Measurements from ENCODE around the gene SAAL1. TPM values are rescaled to one million over a fixed set of nuclear protein-coding genes. Genes with fewer than 3 reads are reported as not detected.

Gene SAAL1
- polyA plus RNA-seq, 1 of the 3 experiments (the other 2 are of a cell fraction), result 19.6 TPM

- 95% methylated on average over 3 of the region's 3 CpGs for WGBS (ENCODE audit: low lambda C conversion rate)
- CTCF ChIA-PET, result no interaction called here
- no peak overlapping the region for H3K9ac ChIP-seq
Observed at GRCh38 chr11:18075444-18075843, 30.4 kb downstream of the SAAL1 start.

More at GRCh38 chr11:18075444-18075843, 30.4 kb downstream of the SAAL1 start:
- TF ChIP-seq, protein P1, sequence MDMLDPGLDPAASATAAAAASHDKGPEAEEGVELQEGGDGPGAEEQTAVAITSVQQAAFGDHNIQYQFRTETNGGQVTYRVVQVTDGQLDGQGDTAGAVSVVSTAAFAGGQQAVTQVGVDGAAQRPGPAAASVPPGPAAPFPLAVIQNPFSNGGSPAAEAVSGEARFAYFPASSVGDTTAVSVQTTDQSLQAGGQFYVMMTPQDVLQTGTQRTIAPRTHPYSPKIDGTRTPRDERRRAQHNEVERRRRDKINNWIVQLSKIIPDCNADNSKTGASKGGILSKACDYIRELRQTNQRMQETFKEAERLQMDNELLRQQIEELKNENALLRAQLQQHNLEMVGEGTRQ (IDR thresholded peaks at IDR 0.05; ENCODE audit: borderline replicate concordance, low read depth, low read length), result no peak
- TF ChIP-seq GABPA (IDR thresholded peaks at IDR 0.05; ENCODE audit: low read depth) (no peak), SMC3 (IDR thresholded peaks at IDR 0.05; ENCODE audit: low read depth, low read length) (no peak), ELF1 (IDR thresholded peaks at IDR 0.05) (no peak), MEF2A (IDR thresholded peaks at IDR 0.05; ENCODE audit: borderline replicate concordance, low read depth) (no peak), POLR2AphosphoS5 (IDR thresholded peaks at IDR 0.05; ENCODE audit: low read depth, low read length) (no peak), FOSL2 (IDR thresholded peaks at IDR 0.05; ENCODE audit: borderline replicate concordance, low read depth) (no peak), NRF1 (IDR thresholded peaks at IDR 0.05; ENCODE audit: low read depth, low read length) (no peak), PBX3 (IDR thresholded peaks at IDR 0.05) (no peak), SIN3A (IDR thresholded peaks at IDR 0.05; ENCODE audit: borderline replicate concordance, low read depth, low read length) (no peak), RAD21 (IDR thresholded peaks at IDR 0.05; ENCODE audit: low read length) (no peak), RFX5 (IDR thresholded peaks at IDR 0.05; ENCODE audit: low read length) (no peak), EZH2phosphoT487 (IDR thresholded peaks at IDR 0.05; ENCODE audit: borderline replicate concordance, low read depth) (no peak), NFIC (IDR thresholded peaks at IDR 0.05; ENCODE audit: borderline replicate concordance) (no peak), TAF1 (IDR thresholded peaks at IDR 0.05; ENCODE audit: borderline replicate concordance, low read depth, low read length) (no peak), FOXJ3 (CRISPR knock-in tag; IDR thresholded peaks at IDR 0.05) (no peak), YY1 (IDR thresholded peaks at IDR 0.05; ENCODE audit: low read depth) (no peak)
- TF ChIP-seq, protein P2, sequence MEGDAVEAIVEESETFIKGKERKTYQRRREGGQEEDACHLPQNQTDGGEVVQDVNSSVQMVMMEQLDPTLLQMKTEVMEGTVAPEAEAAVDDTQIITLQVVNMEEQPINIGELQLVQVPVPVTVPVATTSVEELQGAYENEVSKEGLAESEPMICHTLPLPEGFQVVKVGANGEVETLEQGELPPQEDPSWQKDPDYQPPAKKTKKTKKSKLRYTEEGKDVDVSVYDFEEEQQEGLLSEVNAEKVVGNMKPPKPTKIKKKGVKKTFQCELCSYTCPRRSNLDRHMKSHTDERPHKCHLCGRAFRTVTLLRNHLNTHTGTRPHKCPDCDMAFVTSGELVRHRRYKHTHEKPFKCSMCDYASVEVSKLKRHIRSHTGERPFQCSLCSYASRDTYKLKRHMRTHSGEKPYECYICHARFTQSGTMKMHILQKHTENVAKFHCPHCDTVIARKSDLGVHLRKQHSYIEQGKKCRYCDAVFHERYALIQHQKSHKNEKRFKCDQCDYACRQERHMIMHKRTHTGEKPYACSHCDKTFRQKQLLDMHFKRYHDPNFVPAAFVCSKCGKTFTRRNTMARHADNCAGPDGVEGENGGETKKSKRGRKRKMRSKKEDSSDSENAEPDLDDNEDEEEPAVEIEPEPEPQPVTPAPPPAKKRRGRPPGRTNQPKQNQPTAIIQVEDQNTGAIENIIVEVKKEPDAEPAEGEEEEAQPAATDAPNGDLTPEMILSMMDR (IDR thresholded peaks at IDR 0.05), result no peak
- TF ChIP-seq, protein P3, sequence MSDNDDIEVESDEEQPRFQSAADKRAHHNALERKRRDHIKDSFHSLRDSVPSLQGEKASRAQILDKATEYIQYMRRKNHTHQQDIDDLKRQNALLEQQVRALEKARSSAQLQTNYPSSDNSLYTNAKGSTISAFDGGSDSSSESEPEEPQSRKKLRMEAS (IDR thresholded peaks at IDR 0.05; ENCODE audit: low read depth), result no peak
- TF ChIP-seq, protein P4, sequence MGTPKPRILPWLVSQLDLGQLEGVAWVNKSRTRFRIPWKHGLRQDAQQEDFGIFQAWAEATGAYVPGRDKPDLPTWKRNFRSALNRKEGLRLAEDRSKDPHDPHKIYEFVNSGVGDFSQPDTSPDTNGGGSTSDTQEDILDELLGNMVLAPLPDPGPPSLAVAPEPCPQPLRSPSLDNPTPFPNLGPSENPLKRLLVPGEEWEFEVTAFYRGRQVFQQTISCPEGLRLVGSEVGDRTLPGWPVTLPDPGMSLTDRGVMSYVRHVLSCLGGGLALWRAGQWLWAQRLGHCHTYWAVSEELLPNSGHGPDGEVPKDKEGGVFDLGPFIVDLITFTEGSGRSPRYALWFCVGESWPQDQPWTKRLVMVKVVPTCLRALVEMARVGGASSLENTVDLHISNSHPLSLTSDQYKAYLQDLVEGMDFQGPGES (IDR thresholded peaks at IDR 0.05; ENCODE audit: low read depth, low read length), result no peak
- Histone ChIP-seq H3K4me2 (no peak overlapping the region), H3K36me3 (replicated peaks in 1 of 2; ENCODE audit: control insufficient read depth in 1 of 2, insufficient read depth in 2 of 2, low read length in 1 of 2) (peaks cover 10 to 12% of the 10 kb centered on the region in 2 experiments), H2AFZ (ENCODE audit: low read depth) (no peak overlapping the region), H3K9me3 (no peaks in the 10 kb centered on the region), H3K9me2 (no peaks in the 10 kb centered on the region), H4K20me1 (ENCODE audit: insufficient read depth) (no peaks in the 10 kb centered on the region), H3K27me3 (ENCODE audit: insufficient read depth) (no peaks in the 10 kb centered on the region), H3K4me1 (ENCODE audit: control insufficient read depth in 1 of 2, insufficient read depth in 2 of 2, low read depth in 1 of 2, low read length in 1 of 2) (no peaks in the 10 kb centered on the region), H3K79me2 (ENCODE audit: insufficient read depth) (no peaks in the 10 kb centered on the region), H3K4me3 (ENCODE audit: low read depth in 2 of 2, low read length in 1 of 2) (no peak overlapping the region), H3F3A (replicated peaks; ENCODE audit: insufficient read depth) (no peaks in the 10 kb centered on the region), H3K27ac (ENCODE audit: low read depth in 2 of 2, low read length in 1 of 2) (no peak overlapping the region)
- no peak for DNase-seq
- POLR2A ChIA-PET, result no interaction called here

All from SK-N-SH (cell line).